ENCODE results near the gene HMG20B.
"Not testable (repeated sequence)": the region's sequence is repeated elsewhere in the genome, so short reads cannot be mapped to it uniquely, and the experiment has no call there.

HMG20B gene

GRCh38 chr19:3572855-3573161 is at the start of gene HMG20B:
Gene HMG20B, plus strand, starts transcription at chr19:3572944. Its CDS starts 366 bp downstream, at chr19:3573310.
- no peak for DNase-seq (ENCODE audit: low read depth)

GRCh38 chr19:3523361-3524077 is 49.2 kb upstream of the HMG20B start:
- no peak for DNase-seq (ENCODE audit: low read depth)

- no peak for DNase-seq (ENCODE audit: low read depth)
Measured at GRCh38 chr19:3524078-3524842, 48.5 kb upstream of the HMG20B start.

GRCh38 chr19:3524904-3525451 is 47.8 kb upstream of the HMG20B start:
- no peak for DNase-seq (ENCODE audit: low read depth)

GRCh38 chr19:3526507-3527237 is 46.1 kb upstream of the HMG20B start:
- no peak for DNase-seq (ENCODE audit: low read depth)

- no peak for DNase-seq (ENCODE audit: low read depth)
Measured at GRCh38 chr19:3527238-3527910, 45.4 kb upstream of the HMG20B start.

GRCh38 chr19:3528080-3528479 is 44.7 kb upstream of the HMG20B start:
- no peak for DNase-seq (ENCODE audit: low read depth)

GRCh38 chr19:3528539-3529211 is 44.1 kb upstream of the HMG20B start:
- DNase-seq (ENCODE audit: low read depth): no peak

- not testable (repeated sequence) for DNase-seq (ENCODE audit: low read depth)
Measured at GRCh38 chr19:3529299-3529698, 43.4 kb upstream of the HMG20B start.

- DNase-seq (ENCODE audit: low read depth): no peak
Measured at GRCh38 chr19:3530389-3530788, 42.4 kb upstream of the HMG20B start.

- DNase-seq (ENCODE audit: low read depth): no peak
Measured at GRCh38 chr19:3531716-3532115, 41.0 kb upstream of the HMG20B start.

GRCh38 chr19:3532154-3532786 is 40.5 kb upstream of the HMG20B start:
- no peak for DNase-seq (ENCODE audit: low read depth)

GRCh38 chr19:3533033-3533432 is 39.7 kb upstream of the HMG20B start:
- DNase-seq (ENCODE audit: low read depth): no peak

- DNase-seq (ENCODE audit: low read depth): no peak
Measured at GRCh38 chr19:3533563-3534216, 39.1 kb upstream of the HMG20B start.

GRCh38 chr19:3534375-3535234 is 38.1 kb upstream of the HMG20B start:
- DNase-seq (ENCODE audit: low read depth): no peak

GRCh38 chr19:3535235-3535535 is 37.6 kb upstream of the HMG20B start:
- no peak for DNase-seq (ENCODE audit: low read depth)

GRCh38 chr19:3535563-3535965 is 37.2 kb upstream of the HMG20B start:
- no peak for DNase-seq (ENCODE audit: low read depth)

GRCh38 chr19:3535981-3536380 is 36.8 kb upstream of the HMG20B start:
- no peak for DNase-seq (ENCODE audit: low read depth)

- DNase-seq (ENCODE audit: low read depth): no peak
Measured at GRCh38 chr19:3536429-3537100, 36.2 kb upstream of the HMG20B start.
